ENCODE results near the gene C14orf93.
A peak's percentile ranks its signal among the peaks of the same experiment; 100 is the strongest.
"Not testable (repeated sequence)": the region's sequence is repeated elsewhere in the genome, so short reads cannot be mapped to it uniquely, and the experiment has no call there.

The C14orf93 gene

DNA sequence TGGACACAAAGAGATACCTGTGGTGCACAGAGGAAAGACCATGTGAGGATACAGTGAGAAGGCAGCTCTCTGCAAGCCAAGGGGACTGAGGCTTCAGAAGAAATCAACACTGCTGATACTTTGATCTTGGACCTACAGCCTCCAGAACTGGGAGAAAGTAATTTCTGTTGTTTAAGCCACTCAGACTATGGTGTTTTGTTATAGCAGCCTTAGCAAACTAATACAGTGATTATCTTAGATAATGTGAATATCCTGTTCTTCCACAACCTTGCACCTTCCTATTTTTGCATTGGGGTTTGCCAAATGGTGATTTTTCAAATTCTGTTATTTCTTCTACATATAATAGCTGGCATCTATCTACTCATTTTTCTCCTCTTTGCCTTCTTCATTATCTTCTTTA, 8.2 kb upstream of the C14orf93 start:
- DNase-seq: no peak

DNA sequence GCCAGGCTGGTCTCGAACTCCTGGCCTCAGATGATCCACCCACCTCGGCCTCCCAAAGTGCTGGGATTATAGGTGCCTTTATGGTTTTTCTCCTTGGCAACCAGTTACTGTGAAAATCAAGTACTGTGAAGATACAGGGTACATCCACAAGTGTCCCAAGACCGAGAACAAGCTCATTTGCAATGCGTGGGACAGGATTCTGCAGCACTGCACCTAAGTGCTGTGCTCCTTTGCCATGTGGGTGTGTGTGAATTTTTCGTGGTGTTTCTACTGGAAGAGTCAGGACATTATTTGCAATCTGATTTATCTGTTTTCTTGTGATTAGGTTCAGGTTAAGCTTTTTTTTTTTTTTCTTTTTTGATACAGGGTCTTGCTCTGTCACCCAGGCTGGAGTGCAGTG, 7.1 kb upstream of the C14orf93 start:
- DNase-seq: no peak

DNA sequence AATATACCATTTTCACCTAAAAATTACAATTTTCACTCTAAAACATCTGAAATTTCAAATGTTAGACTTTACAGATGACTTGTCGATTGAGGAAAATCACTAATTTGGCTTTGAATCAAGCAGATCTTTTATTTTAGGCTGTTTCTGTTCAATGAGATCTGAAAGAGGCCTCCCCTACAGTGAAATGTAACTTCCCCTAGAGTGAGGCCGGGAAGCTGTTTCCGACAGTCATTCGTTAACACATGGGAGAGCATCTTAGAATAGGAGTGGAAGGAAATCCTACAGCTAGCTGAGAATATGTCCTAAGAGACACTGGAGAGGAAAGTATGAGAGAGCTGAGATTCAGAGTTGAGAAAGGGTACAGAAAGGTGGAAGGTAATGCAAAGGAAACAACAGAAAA, 5.7 kb upstream of the C14orf93 start:
- no peak for DNase-seq

- not testable (repeated sequence) for DNase-seq
Measured at GRCh38 chr14:23013749-23014054, 3.8 kb upstream of the C14orf93 start.

DNA sequence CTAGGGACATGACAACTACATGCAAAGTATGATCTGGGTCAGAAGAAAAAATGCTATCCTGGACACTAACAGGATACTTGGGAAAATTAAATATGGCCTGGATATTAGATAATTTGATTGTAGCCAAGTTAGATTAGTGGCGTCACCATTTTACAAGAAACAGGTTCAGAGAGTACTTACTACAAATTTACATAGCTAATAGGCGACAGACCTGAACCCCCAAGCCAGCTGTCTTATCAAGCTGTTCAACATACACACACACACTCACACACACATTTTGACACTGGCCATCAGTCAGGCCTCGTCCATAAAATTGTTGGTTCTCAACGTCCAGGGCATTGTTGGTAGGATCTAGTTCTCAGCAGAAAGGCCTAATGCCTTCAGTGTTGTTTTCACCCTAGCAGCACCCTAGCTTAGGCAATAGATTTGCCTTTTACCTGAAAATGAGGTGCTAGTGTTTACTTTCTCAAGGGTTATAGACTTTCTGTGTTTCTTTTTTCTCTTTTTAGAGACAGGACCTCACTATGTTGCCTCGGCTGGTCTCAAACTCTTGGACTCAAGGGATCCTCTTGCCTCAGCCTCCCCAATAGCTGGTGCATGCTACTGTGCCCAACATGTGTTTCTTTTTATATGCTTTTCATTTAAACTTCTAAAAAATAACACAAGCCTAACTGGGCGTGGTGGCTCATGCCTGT, 3.3 kb upstream of the C14orf93 start:
- no peak for DNase-seq

DNA sequence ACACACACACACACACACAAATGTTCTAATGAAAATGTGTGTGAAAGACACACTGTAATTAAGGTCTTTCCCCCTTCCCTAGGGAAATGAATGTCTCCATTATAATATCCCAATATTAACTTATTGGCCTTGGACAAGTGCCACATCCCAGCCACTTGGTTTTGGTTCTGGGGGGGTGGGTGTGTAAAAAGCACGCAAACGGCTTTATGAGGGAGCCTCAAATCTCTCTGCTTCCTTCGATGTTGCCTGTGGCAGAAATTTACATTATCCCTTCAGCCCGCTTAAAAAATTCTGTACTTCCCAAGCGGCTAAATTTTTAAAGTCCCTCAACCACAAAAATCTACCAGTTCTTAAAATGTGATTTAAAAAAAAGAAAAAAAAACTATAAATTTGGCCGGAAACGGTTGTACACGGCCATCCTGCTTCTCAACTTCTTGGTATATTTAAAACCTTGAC, 432 bp downstream of the C14orf93 start:
- no peak for DNase-seq

GRCh38 chr14:23008831-23009230, 1.1 kb downstream of the C14orf93 start:
- DNase-seq: no peak

- DNase-seq: peak; percentile 97 to 98
Measured at GRCh38 chr14:23006544-23007419, 3.2 kb downstream of the C14orf93 start.

DNA sequence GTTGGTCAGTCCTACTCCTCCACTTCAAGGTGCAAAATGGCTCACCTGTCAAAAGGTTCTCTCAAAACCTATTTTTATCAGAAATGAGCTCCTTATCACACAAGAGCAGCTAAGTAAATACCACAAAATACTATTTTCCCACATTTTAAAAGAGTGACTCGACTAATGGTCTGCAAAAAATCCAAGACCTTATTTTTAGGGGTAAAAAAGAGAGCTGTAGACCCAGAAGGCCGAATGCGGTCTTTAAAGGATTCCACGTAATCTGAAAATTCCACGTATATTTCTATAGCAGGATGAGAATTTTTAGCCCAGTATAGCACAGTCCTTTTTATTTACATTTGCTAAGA, 3.8 kb downstream of the C14orf93 start:
- no peak for DNase-seq

DNA sequence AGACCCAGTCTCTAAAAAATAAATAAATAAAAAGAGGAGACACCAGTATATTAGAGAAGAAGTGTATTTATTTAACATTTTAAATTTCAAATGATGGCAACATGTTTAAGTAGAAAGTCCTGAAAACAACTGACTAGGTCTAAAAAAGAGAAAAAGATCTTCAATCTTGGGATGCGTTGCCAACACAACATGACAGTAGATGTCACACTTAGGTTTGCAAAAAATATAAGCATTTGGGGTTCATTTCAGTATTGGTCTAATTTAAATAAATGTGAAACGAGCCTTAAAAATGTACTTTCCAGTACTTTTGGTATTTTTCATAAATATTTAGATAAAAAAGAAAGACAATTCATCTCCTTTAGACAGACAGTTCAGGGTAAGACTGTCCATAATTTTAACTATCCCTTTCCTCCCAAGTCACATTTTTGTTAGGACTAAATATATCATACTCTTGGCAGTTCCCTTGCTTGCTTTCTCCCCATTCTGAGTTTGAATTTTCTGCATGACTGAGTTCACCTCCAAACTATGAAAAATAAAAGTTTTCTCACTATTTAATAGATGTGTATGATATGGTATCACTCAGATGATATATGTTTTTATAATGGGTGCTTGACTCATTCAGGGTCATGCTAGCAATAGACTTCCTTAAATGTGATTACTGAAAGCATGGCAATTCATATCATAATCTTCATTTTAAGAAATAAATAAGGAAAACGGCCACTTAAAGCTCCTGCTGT, 4.3 kb downstream of the C14orf93 start:
- DNase-seq: no peak

DNA sequence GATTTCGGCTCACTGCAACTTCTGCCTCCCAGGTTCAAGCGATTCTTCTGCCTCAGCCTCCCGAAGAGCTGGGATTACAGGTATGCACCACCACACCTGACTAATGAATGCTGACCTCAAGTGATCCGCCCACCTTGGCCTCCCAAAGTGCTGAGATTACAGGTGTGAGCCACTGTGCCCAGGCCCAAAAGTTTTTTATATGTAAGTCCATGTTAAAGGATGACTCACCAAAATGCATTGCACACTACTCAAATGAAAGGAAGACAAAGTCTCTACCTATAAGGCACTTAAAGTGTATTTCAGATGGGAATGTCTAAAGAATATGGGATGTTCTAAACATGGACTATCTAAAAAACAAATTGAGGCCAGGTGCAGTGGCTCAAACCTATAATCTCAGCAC, 5.7 kb downstream of the C14orf93 start:
- not testable (repeated sequence) for DNase-seq

GRCh38 chr14:23002592-23002991, 7.4 kb downstream of the C14orf93 start:
- DNase-seq: no peak

DNA sequence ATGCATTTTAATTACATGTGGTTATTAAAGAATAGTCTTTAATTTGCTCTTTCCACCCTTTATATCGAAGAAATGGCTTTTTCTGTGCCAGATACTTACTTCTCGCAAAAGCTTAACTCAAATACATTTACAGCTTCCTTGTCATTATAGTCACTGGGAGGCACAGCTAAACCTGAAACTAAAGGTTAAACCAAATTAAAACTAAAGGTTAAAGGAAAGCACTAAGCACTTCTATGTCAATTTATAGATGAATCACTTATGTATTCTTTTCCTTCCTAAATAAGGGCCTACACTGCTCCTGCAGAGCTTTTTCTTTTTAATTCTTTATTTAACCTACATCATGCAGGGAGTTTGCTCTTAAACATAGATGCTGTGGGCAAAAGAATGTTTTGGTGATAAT, 9.1 kb downstream of the C14orf93 start:
- no peak for DNase-seq

- no peak for DNase-seq
Measured at GRCh38 chr14:22998329-22999012, 11.5 kb downstream of the C14orf93 start.

GRCh38 chr14:22997676-22998323, 12.1 kb downstream of the C14orf93 start:
- no peak for DNase-seq

DNA sequence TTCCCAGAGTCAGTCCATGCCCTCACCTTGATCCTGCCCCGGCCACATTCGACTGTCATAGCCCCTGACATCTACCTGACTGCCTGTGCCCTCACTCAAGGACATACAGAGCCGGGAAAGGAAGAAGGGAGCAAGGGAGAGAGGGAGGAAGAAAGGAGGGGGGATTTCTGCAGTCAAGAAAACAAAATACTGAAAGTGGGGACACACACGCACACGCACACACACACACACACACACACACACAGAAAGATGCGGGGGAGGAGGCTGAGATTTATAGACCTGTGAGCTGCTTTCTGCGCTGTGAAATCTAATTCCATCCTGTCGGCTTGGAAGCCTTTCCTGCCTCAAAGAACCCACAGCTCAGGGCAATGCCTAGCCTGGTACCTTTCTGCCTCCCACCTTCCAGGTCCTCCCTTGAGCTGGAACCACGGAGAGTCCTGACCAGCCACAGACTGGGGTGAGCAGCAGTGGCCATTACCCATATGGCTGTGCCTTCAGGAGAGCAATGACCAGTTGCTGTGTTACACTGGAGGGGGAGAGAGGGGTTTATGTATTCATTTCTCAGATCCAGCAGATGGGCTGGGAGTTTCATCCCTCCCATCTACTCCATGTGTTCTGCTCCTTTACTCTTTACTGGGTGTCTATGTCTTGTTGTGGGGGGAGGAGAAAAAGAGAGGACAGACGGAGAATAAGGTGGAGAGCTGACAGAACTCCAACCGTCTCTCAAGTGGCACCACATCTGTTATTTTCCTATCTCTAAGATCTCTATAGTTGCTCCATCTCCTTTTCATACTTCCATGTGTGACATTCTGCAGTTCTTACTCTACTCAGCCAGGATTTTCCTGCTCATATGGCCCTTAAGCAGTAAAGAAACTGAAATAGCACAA, 12.9 kb downstream of the C14orf93 start:
- no peak for DNase-seq

DNA sequence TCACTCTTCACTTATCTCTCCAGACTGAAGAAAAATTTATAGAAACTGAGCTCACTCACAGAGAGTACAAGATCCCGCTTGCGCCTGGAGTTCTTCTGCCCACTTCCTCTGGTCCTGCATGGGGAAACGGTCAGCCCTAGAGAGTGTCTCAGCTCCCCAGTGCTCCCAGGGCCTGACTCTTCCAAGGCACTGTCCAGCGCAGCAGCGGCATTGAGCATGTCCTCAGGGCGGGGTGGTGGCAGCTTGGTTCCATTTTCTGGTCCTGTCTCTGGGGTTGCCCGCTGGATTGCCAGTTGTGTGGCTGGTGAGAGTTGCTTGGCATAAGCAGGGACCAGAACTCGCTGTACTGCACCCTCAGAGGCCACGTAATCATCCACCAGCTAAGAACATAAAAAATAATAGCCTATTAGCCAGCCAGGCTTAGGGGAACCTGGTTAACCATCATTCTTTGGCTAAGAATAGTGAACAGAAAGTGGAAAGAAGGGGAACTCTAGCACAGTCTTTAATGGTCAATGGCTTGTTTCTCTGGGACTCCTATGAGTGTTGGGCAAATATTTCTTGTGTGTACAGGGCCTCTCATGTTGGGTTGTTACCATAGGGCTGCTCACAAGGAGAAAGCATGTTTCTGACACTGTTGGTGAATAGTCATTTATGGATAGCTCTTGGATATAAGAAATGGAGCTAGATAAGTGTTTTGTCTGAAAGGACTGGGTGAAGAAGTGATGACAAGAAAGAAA, 13.9 kb downstream of the C14orf93 start:
- DNase-seq: no peak

DNA sequence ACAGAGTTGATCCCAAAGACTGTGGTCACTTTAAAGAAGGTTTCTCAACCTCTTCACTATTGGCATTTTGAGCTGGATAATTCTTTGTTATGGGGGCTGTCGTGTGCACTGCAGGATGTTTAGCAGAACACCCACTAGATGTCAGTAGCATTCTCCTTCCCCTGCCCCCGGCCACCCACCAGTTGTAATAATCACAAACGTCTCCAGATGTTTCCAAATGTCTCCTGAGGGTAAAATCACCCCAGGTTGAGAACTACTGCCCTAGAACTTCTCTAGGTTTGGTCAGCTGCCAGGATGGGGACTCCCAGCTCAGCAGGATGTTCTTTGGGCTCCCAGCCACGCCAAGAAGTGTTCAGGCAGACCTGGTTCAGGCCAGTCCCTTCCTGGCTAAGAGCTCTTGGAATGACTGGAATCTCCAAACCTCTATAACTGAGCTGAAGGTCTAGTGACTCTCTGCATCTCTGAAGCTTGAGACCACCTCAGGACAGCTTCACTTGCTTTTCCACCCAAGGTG, 15.1 kb downstream of the C14orf93 start:
- DNase-seq: peak in 1 of 2 donors; percentile 18

- DNase-seq: no peak
Measured at GRCh38 chr14:22993517-22993916, 16.4 kb downstream of the C14orf93 start.

- no peak for DNase-seq
Measured at GRCh38 chr14:22991852-22992251, 18.1 kb downstream of the C14orf93 start.

DNA sequence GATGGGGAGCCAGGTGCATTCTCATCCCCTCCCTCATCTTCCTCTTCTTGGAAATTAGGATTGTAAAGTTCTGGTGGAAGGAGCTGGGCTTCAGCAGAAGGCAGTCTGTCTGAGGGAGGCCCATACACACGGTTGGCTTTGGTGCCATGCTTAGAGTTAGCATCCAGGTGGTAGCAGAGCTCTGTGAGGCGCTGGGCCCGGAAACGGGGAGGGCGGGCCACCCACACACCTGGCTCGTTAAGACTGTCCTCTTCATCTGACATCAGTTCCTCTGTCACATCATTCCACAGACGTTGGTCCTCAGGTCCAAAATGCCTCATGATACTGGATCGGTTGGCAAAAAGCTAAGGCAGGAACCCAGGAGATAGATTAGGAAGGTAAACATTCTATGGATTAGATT, 22.7 kb downstream of the C14orf93 start:
- DNase-seq: no peak

All from hippocampal formation (tissue), 2 donors.